Middle frontal gyrus (tissue), 1 donor: Measurements from ENCODE around the gene ENG.

Experiments used
- DNase-seq: peaks from one replicate; pipeline ENCODE4 v3.0.0-alpha.2; 2015; ENCODE audit warnings: low spot score; ENCODE audit errors: extremely low spot score

ENG gene

GRCh38 chr9:127777368-127777980 is 77.0 kb downstream of the ENG start:
- DNase-seq, result no peak

GRCh38 chr9:127776924-127777289 is 77.6 kb downstream of the ENG start:
- no peak for DNase-seq

DNA sequence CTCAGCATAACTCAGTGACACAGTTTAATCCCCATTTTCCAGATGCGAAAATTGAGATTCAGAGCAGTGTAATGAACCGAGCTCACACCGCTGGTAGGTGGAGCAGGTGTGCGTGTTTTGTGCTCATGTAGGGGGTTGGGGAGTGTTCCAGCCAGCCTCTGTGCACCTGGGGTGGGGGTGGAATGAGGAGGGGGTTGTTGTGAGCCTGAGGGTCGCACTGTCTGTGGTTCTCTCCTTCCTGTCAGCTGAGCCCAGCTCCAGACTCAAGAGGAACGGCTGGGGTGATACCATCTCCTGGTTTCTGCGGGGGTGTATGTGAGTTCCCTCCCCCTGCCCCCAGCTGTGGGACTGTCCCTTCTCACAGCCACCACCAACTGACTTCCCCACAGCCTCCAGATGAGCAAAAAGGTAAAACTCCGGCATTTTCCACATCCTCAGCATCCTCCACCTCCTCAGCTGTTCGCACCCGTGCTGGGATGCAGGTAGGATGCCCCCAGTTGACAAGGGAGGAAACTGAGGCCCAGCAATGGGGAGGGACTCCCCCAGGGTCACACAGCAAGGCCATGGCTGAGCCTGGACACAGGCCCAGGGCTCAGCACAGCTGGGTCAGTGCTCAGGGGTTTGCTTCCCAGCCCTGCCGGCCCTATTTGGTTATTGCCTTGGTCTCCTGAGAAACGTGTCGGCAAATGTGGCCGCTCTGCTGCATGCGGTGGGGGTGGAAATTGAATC is 78.1 kb downstream of the ENG start:
- no peak for DNase-seq

DNA sequence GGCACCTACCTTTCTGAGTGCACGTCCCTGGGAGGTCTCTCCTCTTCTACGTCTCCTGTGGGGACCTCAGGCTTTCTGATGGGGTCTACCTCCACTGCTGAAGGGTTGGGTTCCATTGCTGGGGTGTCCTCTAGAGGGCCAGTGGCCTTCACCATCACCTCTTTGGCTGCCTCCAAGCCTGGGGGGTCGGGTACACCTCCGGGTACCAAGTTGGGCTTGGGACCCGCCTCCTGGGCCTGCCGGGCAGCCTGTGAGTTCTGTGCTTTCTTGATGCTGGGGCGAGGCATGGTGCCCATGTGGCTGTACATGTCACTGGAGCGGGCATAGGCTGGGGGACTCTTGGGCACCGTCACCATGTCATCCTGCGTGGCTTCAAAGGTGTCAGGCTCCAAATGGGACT is 80.5 kb downstream of the ENG start:
- no peak for DNase-seq

DNA sequence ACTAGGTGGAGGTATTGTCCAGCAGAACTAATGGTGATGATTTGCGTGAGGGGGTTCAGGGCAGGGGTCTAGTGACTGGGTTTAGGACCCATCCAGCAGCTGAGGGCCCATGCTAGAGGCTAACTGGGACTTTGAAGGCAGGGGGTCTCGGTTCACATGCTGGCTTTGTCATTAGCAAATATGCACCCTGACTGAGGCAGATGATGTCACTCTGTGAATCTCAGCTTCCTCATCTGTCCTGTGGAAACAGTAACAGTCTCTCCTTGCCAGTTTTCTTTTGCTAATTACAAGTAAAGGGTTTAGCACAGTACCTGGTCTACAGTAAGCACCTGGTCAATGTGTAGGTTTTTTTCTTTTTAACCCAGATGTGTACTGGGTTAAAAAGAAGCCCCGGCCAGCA is 81.2 kb downstream of the ENG start:
- DNase-seq, result no peak

DNA sequence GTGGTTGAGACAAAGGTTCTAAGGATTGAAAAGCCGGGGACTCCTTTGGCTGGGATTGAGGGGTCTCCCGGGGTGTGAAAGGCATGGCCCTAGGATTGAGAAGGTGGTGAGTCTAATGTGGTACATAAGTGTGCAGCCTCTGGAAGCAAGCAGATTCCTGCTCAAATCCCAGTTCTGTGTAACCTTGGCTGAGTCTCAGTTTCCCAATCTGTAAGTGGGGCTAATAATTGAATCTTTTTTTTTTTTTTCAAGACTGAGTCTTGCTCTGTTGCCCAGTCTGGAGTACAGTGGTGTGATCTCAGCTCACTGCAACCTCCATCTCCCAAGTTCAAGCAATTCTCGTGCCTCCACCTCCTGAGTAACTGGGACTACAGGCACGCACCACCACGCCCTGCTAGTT is 81.9 kb downstream of the ENG start:
- DNase-seq, result no peak

GRCh38 chr9:127771570-127772189 is 82.8 kb downstream of the ENG start:
- DNase-seq, result no peak

DNA sequence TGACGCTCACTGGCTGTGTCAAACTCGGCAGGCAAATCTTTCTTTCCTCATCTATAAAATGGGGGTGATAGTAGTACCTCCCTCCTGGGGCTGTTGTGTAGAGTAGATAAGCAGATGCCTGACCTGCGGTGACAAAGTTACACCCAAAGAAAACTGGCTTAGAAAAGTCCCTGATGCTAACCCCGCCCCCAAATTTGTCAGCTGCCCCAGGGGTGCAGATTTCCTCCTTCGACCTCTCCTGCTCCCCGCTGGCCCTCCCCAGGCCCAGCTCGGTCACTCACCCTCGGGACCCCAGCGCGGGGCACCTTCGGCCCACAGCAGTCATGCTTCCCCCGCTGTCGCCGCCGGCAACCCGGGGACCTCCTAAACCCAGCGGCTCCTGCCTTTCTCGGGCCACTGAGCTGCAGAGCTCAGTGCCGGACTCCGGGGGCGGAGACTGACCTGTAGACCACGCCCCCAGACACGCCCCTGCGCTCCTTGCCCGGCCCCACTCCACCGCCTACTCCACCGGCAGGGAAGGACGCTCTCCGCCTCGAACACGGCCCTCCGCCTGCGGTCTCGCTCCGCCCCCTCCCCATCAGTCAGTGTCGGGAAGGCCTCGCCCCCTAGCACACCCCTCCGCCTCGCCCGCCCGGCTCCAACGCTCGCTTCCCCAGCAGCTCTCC is 83.4 kb downstream of the ENG start:
- peak; percentile 79 for DNase-seq

DNA sequence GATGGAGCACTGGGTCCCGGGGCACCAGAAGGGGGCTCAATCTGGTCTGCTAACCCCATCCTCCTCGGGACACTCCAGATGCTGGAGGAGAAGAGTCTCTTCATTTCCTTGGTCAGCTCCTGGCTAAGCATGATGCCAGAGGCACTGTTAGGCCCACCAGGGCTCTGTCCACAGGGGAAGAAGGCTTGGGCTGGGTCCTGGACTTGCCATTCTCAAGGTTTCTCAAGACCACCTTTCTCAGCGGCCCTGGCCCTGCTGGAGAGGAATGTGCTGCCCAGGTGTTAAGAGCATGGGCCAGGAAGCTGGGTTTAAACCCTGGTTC is 83.9 kb downstream of the ENG start:
- no peak for DNase-seq

DNA sequence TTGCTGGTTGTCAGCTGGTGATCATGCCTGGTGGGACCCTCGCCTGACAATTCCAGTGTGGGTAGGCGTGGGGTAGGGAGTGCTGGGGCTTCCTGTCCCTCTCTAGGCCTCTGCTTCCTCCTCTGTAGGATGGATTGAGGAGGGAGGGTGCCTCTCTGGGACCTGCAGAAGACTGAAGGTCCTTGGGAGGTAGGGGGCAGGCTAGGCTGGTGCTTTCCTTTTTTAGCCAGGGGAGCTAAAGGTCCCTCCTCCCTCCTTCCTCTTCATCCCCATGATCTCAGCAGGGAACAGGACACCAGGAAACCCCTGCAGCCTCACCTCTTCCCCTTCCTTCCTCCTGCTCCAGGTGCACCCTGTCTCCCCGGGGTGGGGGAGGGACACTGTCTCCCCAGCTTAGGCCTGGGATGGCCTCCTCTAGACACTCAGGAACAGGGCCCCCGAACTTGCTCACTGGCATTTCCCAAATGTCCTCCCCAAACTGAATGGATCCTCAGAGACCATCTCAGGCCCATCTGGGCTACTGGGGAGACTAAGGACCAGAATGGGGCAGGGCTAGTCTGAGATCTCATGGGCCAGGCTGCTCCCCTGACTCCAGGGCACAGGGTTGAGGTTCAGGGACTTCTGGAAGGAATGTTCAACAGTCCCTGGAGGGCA is 84.4 kb downstream of the ENG start:
- no peak for DNase-seq

DNA sequence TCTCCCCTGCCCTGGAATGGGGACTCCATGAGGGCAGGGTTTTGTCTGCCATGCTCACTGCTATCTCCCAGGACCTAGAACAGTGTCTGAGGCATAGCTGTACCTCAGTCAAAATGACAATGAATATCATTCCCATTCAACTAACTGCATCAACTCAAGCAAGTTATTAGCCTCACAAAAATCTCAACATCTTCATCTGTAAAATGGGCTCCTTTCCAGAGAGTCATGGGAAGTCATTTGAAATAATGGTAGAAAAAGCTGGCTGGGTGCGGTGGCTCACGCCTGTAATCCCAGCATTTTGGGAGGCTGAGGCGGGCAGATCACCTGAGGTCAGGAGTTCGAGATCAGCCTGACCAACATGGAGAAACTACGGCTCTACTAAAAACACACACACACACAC is 85.4 kb downstream of the ENG start:
- no peak for DNase-seq

DNA sequence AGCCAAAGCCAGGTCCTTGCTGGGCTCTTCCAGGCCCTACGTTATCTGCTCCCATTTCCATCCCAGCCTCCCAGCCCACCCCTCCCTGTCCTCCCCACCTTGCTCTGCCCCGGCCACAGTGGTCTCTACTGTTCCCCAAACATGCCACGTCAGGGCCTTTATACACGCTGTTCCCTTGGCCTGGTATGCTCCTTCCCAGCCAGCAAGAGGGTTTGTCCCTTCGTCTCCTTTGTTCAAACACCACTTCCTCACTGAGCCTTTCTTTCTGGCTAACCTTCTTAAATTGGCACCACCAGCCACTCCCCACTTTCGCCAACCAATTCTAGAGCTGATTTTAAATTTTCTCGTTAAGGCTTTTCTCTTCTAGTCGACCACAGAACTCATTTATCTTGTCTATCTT is 85.8 kb downstream of the ENG start:
- DNase-seq, result no peak

GRCh38 chr9:127767909-127768331 is 86.5 kb downstream of the ENG start:
- no peak for DNase-seq

DNA sequence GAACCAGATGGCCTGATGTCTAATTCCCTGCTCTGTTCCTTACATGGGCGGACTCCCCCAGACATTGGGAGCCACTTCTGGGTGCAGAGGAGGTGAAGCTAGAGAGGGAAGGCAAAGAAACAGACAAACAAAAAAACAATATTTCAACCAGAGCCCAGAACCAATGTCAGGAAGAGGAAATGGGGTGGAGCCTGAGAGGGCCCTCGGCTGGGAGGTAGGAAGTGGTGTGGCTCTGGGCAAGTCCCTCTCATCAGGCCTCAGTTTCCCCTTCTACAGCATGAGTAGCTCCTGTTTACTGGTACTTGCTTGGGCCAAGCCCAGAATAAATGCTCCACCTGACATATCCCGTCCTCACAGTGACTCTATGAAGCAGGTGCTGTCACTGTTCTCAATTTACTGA is 87.0 kb downstream of the ENG start:
- DNase-seq, result no peak

GRCh38 chr9:127765418-127765817 is 89.0 kb downstream of the ENG start:
- no peak for DNase-seq
